HG03469 (cell line): Measurements from ENCODE around the gene AHCTF1.

Source experiments
- ATAC-seq: cut with Tn5 transposase; IDR thresholded peaks from one replicate; pipeline ENCODE4 v1.9.1; 2021; ENCODE audit warnings: mild to moderate bottlenecking, moderate library complexity, moderate number of reproducible peaks; ENCODE audit not compliant: unreplicated experiment

AHCTF1 gene

GRCh38 chr1:246931549-246932365, at the start of gene AHCTF1:
TSS of gene AHCTF1 (minus strand) at chr1:246931948. CDS start at chr1:246918370, 13,578 bp downstream.
- ATAC-seq, result peak; percentile 78

GRCh38 chr1:246978785-246979184, 47.0 kb upstream of the AHCTF1 start:
- ATAC-seq, result no peak

- no peak for ATAC-seq
These were observed 46.5 kb upstream of the AHCTF1 start for GRCh38 chr1:246978281-246978680.

- ATAC-seq, result no peak
These were observed 40.2 kb upstream of the AHCTF1 start for GRCh38 chr1:246971969-246972368.

GRCh38 chr1:246971090-246971721, 39.5 kb upstream of the AHCTF1 start:
- no peak for ATAC-seq

GRCh38 chr1:246969621-246970020, 37.9 kb upstream of the AHCTF1 start:
- no peak for ATAC-seq

GRCh38 chr1:246966502-246966901, 34.8 kb upstream of the AHCTF1 start:
- ATAC-seq, result no peak

GRCh38 chr1:246959944-246960693, 28.4 kb upstream of the AHCTF1 start:
- peak; percentile 67 for ATAC-seq

- no peak for ATAC-seq
These were observed 22.4 kb upstream of the AHCTF1 start for GRCh38 chr1:246954126-246954525.

- ATAC-seq, result no peak
These were observed 19.7 kb upstream of the AHCTF1 start for GRCh38 chr1:246951413-246951812.

GRCh38 chr1:246949956-246950355, 18.2 kb upstream of the AHCTF1 start:
- ATAC-seq, result no peak

GRCh38 chr1:246947255-246947654, 15.5 kb upstream of the AHCTF1 start:
- ATAC-seq, result no peak

GRCh38 chr1:246946366-246946765, 14.6 kb upstream of the AHCTF1 start:
- ATAC-seq, result no peak

- no peak for ATAC-seq
These were observed 3.0 kb upstream of the AHCTF1 start for GRCh38 chr1:246934765-246935164.

- ATAC-seq, result no peak
These were observed 2.1 kb upstream of the AHCTF1 start for GRCh38 chr1:246933893-246934292.

- ATAC-seq, result no peak
These were observed 585 bp upstream of the AHCTF1 start for GRCh38 chr1:246932366-246932700.

GRCh38 chr1:246930830-246931548, 759 bp downstream of the AHCTF1 start:
- peak; percentile 10 for ATAC-seq

GRCh38 chr1:246925997-246926626, 5.6 kb downstream of the AHCTF1 start:
- ATAC-seq, result no peak

- ATAC-seq, result no peak
These were observed 7.8 kb downstream of the AHCTF1 start for GRCh38 chr1:246923900-246924299.

GRCh38 chr1:246923482-246923881, 8.3 kb downstream of the AHCTF1 start:
- no peak for ATAC-seq

- no peak for ATAC-seq
These were observed 10.3 kb downstream of the AHCTF1 start for GRCh38 chr1:246921481-246921880.
